CD4-positive, alpha-beta T cell (primary cell): ENCODE data around the gene ADRB2. TPM values are rescaled to one million over a fixed set of nuclear protein-coding genes. Genes with fewer than 3 reads are reported as not detected.

ENCODE experiments used
- ATAC-seq: fragments of 200-7000 bp; cut with Tn5 transposase; one replicate; pipeline ENCODE4 v1.10.0; 2022; ENCODE audit warnings: mild to moderate bottlenecking; ENCODE audit not compliant: poor library complexity
- CTCF ChIA-PET: fragments of 350-600 bp; sonication (Branson Sonifier 250); formaldehyde crosslinking; loops from one replicate; lab custom pipeline; 2021; ENCODE audit warnings: antibody characterized with exemption, inconsistent platforms; lab: Charles Lee
- POLR2A ChIA-PET: fragments of 350-600 bp; sonication (Branson Sonifier 250); formaldehyde crosslinking; loops from one replicate; lab custom pipeline; 2021; ENCODE audit warnings: antibody characterized with exemption, inconsistent platforms; lab: Charles Lee
- DNase-seq, 14 experiments: peaks; one replicate each; pipeline ENCODE4 v3.0.0-alpha.2; 2013 to 2020; ENCODE audit warnings: mixed read lengths in 2 of 14
- H3K27ac ChIP-seq, 2 donors: one replicate each; pipeline versions ENCODE4 v1.5.1 to v1.7.0; 2013; ENCODE audit warnings: low read length in 2 of 2, low read depth in 1 of 2, mild to moderate bottlenecking in 1 of 2
- H3K27me3 ChIP-seq, 2 experiments: 1 replicate in 1 of 2; 2 replicates in 1 of 2; pipeline versions ENCODE4 v1.6.1 to v1.7.0; 2013; ENCODE audit warnings: low read length in 2 of 2, control low read depth in 1 of 2, mild to moderate bottlenecking in 1 of 2, moderate library complexity in 1 of 2; ENCODE audit not compliant: insufficient read depth in 2 of 2, control insufficient read depth in 1 of 2
- H3K36me3 ChIP-seq: one replicate; pipeline ENCODE4 v1.6.1; 2013; ENCODE audit warnings: low read length, control low read depth; ENCODE audit not compliant: insufficient read depth
- H3K4me1 ChIP-seq: one replicate; pipeline ENCODE4 v1.6.1; 2013; ENCODE audit warnings: low read length, control low read depth; ENCODE audit not compliant: insufficient read depth
- H3K4me3 ChIP-seq: one replicate; pipeline ENCODE4 v1.5.1; 2013; ENCODE audit warnings: mild to moderate bottlenecking, low read length, moderate library complexity
- H3K9me3 ChIP-seq, 2 experiments: 1 replicate in 1 of 2; 2 replicates in 1 of 2; pipeline versions ENCODE4 v1.6.1 to v1.7.0; 2013; ENCODE audit warnings: low read length in 2 of 2, mild to moderate bottlenecking in 2 of 2, control low read depth in 1 of 2, moderate library complexity in 1 of 2; ENCODE audit not compliant: control insufficient read depth in 1 of 2, insufficient read depth in 1 of 2
- H3K27ac Mint-ChIP-seq: one replicate; pipeline ENCODE4 v1.8.0; 2020; ENCODE audit warnings: mixed read lengths
- H3K27me3 Mint-ChIP-seq: one replicate; pipeline ENCODE4 v1.8.0; 2021; ENCODE audit warnings: mixed read lengths
- H3K36me3 Mint-ChIP-seq: one replicate; pipeline ENCODE4 v1.8.0; 2021; ENCODE audit warnings: low read depth, mixed read lengths
- H3K4me1 Mint-ChIP-seq: one replicate; pipeline ENCODE4 v1.8.0; 2021; ENCODE audit warnings: low read depth, mixed read lengths
- H3K4me3 Mint-ChIP-seq: one replicate; pipeline ENCODE4 v1.8.0; 2020; ENCODE audit warnings: mild to moderate bottlenecking, mixed read lengths
- H3K9me3 Mint-ChIP-seq: one replicate; pipeline ENCODE4 v1.8.0; 2020; ENCODE audit warnings: mixed read lengths
- CTCF ChIP-seq: fragments of 200-600 bp; IDR thresholded peaks from one replicate; pipeline ENCODE4 v1.8.0; 2022; ENCODE audit warnings: antibody characterized with exemption, mild to moderate bottlenecking
- intact Hi-C, 2 experiments: fragments of 100-400 bp; cut with DNase I in 1 of 2; cut with micrococcal nuclease in 1 of 2; formaldehyde crosslinking; loops; one replicate each; pipeline versions ENCODE4 v1.15.1 to v1.9.0; 2023 to 2025; cut with DNase I, micrococcal nuclease
- total RNA-seq, 174 experiments: library from RNA in 2 of 174; stranded (reverse) in 2 of 174; gene quantifications; one replicate each; pipeline ENCODE4 v1.2.3 and lab custom pipeline; 2021 to 2026

Gene ADRB2
- total RNA-seq, 2 experiments from 2014 or later: 1.2 to 1.6 TPM

DNA sequence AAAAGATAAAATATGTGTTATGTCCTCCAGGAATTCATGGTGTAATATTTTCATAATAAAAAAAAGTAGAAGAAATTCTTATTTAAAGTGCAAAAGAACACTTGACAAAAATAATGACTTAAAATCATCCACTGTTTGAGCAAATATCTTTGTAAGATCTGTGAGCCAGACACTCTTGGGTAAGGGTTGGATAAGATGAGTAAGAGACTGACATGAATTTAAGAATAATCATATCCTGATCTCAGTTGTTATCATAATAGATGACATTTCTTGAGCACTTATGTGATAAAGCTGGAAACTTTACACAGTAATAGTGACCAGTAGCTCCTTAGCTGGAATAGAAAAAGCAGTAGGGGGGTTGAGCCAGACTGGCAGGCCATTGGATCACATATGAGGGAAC is 40.0 kb upstream of the ADRB2 start:
- H3K4me3 ChIP-seq: no peak overlapping the region
- no peaks in the 10 kb centered on the region for H3K4me1 ChIP-seq
- ChIA-PET POLR2A (interaction anchor here (0.7 kb wide), 1 partner anchor 10 kb away, joined by 3 read pairs; no protein-coding TSS in a partner anchor), CTCF (no interaction called here)
- no peaks in the 10 kb centered on the region for H3K9me3 ChIP-seq
- Mint-ChIP-seq H3K27ac (no peak overlapping the region), H3K36me3 (no peaks in the 10 kb centered on the region), H3K9me3 (no peaks in the 10 kb centered on the region), H3K4me1 (no peaks in the 10 kb centered on the region), H3K4me3 (no peak overlapping the region), H3K27me3 (peaks cover 15% of the 10 kb centered on the region)
- intact Hi-C loops: no loop called here
- no peaks in the 10 kb centered on the region for H3K36me3 ChIP-seq
- ATAC-seq (no peak), DNase-seq (no peak)
- no peaks in the 10 kb centered on the region for H3K27me3 ChIP-seq
- TF ChIP-seq CTCF: no peak
- H3K27ac ChIP-seq: no peak overlapping the region

DNA sequence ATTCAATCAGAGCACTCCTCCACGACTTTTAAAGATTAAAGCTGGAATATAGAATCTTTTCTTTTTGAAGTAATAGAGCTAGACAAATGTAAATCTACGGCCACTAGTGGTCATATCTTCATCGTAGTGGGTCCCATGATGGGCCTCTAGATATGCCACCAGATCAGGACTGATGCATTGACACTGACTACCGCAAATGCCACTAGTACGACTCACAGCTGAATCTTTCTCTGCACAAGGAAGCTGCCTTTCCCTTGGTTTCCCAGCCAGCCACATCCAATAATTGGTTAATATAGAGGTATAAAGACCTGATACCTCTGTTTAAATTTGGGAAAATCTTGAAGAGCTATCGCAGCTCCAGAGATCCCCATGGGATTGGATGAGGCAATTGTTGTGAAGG is 37.8 kb upstream of the ADRB2 start:
- Mint-ChIP-seq H3K9me3 (no peaks in the 10 kb centered on the region), H3K4me3 (no peak overlapping the region), H3K27me3 (peaks cover 11% of the 10 kb centered on the region), H3K4me1 (no peaks in the 10 kb centered on the region), H3K36me3 (no peaks in the 10 kb centered on the region), H3K27ac (no peak overlapping the region)
- Histone ChIP-seq H3K4me1 (no peaks in the 10 kb centered on the region), H3K27ac (no peak overlapping the region), H3K4me3 (no peak overlapping the region), H3K9me3 (no peaks in the 10 kb centered on the region), H3K27me3 (no peaks in the 10 kb centered on the region), H3K36me3 (no peaks in the 10 kb centered on the region)
- ATAC-seq (no peak), DNase-seq (no peak)
- no peak for TF ChIP-seq CTCF
- CTCF ChIA-PET: no interaction called here
- intact Hi-C loops: no loop called here
- POLR2A ChIA-PET: no interaction called here

DNA sequence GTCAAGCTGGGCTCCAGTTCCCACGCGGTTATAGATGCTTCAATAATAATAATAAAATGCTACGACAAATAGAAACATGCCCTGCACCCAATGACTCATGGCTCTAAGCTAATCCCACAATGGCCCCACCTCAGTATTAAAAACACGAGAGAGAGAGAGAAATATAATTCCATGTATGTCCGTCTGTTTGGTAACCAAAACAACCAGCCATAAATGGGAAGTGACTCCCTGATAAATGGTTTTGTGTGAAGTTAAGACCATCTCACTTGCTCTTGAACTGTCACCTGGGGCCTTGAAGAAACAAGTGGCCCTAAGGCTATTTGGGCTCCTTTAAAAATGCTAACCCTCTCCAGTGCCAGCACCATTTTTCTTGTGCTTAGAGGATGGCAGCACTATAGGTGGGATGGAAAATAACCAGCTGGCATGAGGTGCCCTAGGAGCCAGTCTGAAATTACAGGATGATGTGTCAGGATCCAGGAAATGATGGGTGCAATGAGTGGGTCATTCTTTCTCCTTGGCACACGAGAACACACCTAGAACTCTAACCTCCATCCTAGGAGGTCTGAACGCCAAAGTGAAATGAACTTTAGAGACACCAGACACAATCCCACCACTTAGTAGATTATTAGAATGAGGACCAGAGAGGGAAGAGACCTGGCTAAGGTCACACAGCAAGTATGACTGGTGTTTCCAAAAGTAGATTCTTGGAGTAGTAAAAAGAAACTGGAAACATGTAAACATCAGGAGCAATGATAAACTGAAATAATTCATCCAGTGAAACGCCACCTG is 35.7 kb upstream of the ADRB2 start:
- Mint-ChIP-seq H3K4me1 (no peaks in the 10 kb centered on the region), H3K9me3 (no peaks in the 10 kb centered on the region), H3K4me3 (no peak overlapping the region), H3K27ac (no peak overlapping the region), H3K36me3 (no peaks in the 10 kb centered on the region), H3K27me3 (peaks cover 11% of the 10 kb centered on the region)
- Histone ChIP-seq H3K36me3 (no peaks in the 10 kb centered on the region), H3K27ac (no peak overlapping the region), H3K9me3 (no peaks in the 10 kb centered on the region), H3K27me3 (no peaks in the 10 kb centered on the region), H3K4me1 (no peaks in the 10 kb centered on the region), H3K4me3 (no peak overlapping the region)
- DNase-seq: no peak
- TF ChIP-seq CTCF: no peak
- CTCF ChIA-PET: interaction anchor here (1.5 kb wide), 1 partner anchor 60 kb away, joined by 4 read pairs; no protein-coding TSS in a partner anchor
- intact Hi-C loops: no loop called here
- no peak for ATAC-seq
- POLR2A ChIA-PET: no interaction called here
